DMS79 treated with DMSO at 0.1 percent for 48 hours (cell line): Measurements from ENCODE around the gene PHF3.

Experiments
- DNase-seq: peaks from one replicate; lab custom pipeline; 2025; lab: John Stamatoyannopoulos, UW

The PHF3 gene

GRCh38 chr6:63764318-63764916, 128.8 kb downstream of the PHF3 start:
- peak; percentile 15 for DNase-seq
